SK-N-SH (cell line): ENCODE measurements around the gene HSD17B1. TPM values are rescaled to one million over a fixed set of nuclear protein-coding genes. Genes with fewer than 3 reads are reported as not detected.
A peak's percentile ranks its signal among the peaks of the same experiment; 100 is the strongest.

Source experiments
- CTCF ChIA-PET: fragments of 300-600, 350-600 bp; formaldehyde crosslinking; extraction: SDS; loops from one replicate; lab custom pipeline; 2021; lab: Yijun Ruan, JAX
- POLR2A ChIA-PET: fragments of 350-600 bp; sonication (Branson Sonifier 250); formaldehyde crosslinking; extraction: SDS; loops from one replicate; lab custom pipeline; 2020; ENCODE audit warnings: antibody characterized with exemption, inconsistent platforms; lab: Yijun Ruan, JAX
- DNase-seq: peaks from one replicate; pipeline ENCODE4 v3.0.0; 2012
- H2AFZ ChIP-seq: fragments of 200-600 bp; sonication (generic); 2 replicates; pipeline ENCODE4 v1.8.1; 2016; ENCODE audit warnings: antibody characterized with exemption, mild to moderate bottlenecking, low read depth
- H3F3A ChIP-seq: fragments of 200-600 bp; sonication (generic); replicated peaks from 2 replicates; pipeline ENCODE3; 2016; ENCODE audit warnings: antibody characterized with exemption, mild to moderate bottlenecking; ENCODE audit not compliant: insufficient read depth
- H3K27ac ChIP-seq, 2 experiments: fragments of 200-500 bp in 1 of 2; fragments of 200-600 bp in 1 of 2; sonication (Bioruptor generic) in 1 of 2; sonication (generic), shearing (Covaris generic) in 1 of 2; 2 replicates each; pipeline versions ENCODE4 v1.5.1 to v1.6.1; 2014 to 2016; ENCODE audit warnings: low read depth in 2 of 2, inconsistent platforms in 1 of 2, low read length in 1 of 2, mild to moderate bottlenecking in 1 of 2, mixed read lengths in 1 of 2
- H3K27me3 ChIP-seq: fragments of 200-600 bp; sonication (generic), shearing (Covaris generic); 2 replicates; pipeline ENCODE4 v1.6.1; 2016; ENCODE audit warnings: mixed run types; ENCODE audit not compliant: insufficient read depth
- H3K36me3 ChIP-seq, 2 experiments: fragments of 200-500 bp in 1 of 2; fragments of 200-600 bp in 1 of 2; sonication (Bioruptor generic) in 1 of 2; sonication (generic) in 1 of 2; replicated peaks in 1 of 2; 2 replicates each; pipeline versions ENCODE3 to v1.5.1; 2014 to 2016; ENCODE audit warnings: low read length in 1 of 2, mild to moderate bottlenecking in 1 of 2; ENCODE audit not compliant: insufficient read depth in 2 of 2, control insufficient read depth in 1 of 2
- H3K4me1 ChIP-seq, 2 experiments: fragments of 200-500 bp in 1 of 2; fragments of 200-600 bp in 1 of 2; sonication (Bioruptor generic) in 1 of 2; sonication (generic), shearing (Covaris generic) in 1 of 2; 2 replicates each; pipeline versions ENCODE4 v1.5.1 to v1.6.1; 2014 to 2016; ENCODE audit warnings: low read depth in 1 of 2, low read length in 1 of 2, mixed run types in 1 of 2; ENCODE audit not compliant: insufficient read depth in 2 of 2, control insufficient read depth in 1 of 2
- H3K4me2 ChIP-seq: fragments of 200-600 bp; sonication (generic), shearing (Covaris generic); 2 replicates; pipeline ENCODE4 v1.6.1; 2017; ENCODE audit warnings: mixed run types
- H3K4me3 ChIP-seq, 2 experiments: fragments of 200-500 bp in 1 of 2; fragments of 200-600 bp in 1 of 2; sonication (Bioruptor generic) in 1 of 2; sonication (generic), shearing (Covaris generic) in 1 of 2; 2 replicates each; pipeline versions ENCODE4 v1.5.1 to v1.8.1; 2014 to 2016; ENCODE audit warnings: low read depth in 2 of 2, inconsistent platforms in 1 of 2, low read length in 1 of 2, mild to moderate bottlenecking in 1 of 2, mixed read lengths in 1 of 2, moderate library complexity in 1 of 2
- H3K79me2 ChIP-seq: fragments of 200-600 bp; sonication (generic); 2 replicates; pipeline ENCODE4 v1.8.1; 2017; ENCODE audit warnings: mild to moderate bottlenecking; ENCODE audit not compliant: insufficient read depth
- H3K9ac ChIP-seq: fragments of 200-600 bp; sonication (generic); 2 replicates; pipeline ENCODE4 v1.6.1; 2017; ENCODE audit warnings: mixed run types
- H3K9me2 ChIP-seq: fragments of 200-600 bp; sonication (generic); 2 replicates; pipeline ENCODE4 v1.6.1; 2017; ENCODE audit warnings: mixed run types
- H3K9me3 ChIP-seq: fragments of 200-600 bp; sonication (generic); 2 replicates; pipeline ENCODE4 v1.6.1; 2017; ENCODE audit warnings: mixed run types, mild to moderate bottlenecking, moderate library complexity
- H4K20me1 ChIP-seq: fragments of 200-600 bp; sonication (generic); 2 replicates; pipeline ENCODE4 v1.6.1; 2017; ENCODE audit warnings: mild to moderate bottlenecking, mixed run types; ENCODE audit not compliant: insufficient read depth
- ELF1 ChIP-seq: IDR thresholded peaks from 2 replicates; pipeline ENCODE4 v1.4.0; 2012
- EP300 ChIP-seq, 2 experiments: IDR thresholded peaks; 2 replicates each; pipeline versions ENCODE4 v1.4.0 to v1.6.1; 2012; ENCODE audit warnings: borderline replicate concordance in 1 of 2, low read depth in 1 of 2, low read length in 1 of 2
- FOXJ3 ChIP-seq: sonication (generic); formaldehyde crosslinking; IDR thresholded peaks from 2 replicates; pipeline ENCODE4 v1.5.1; 2020; ENCODE audit warnings: mild to moderate bottlenecking, missing genetic modification reagents
- FOXM1 ChIP-seq: IDR thresholded peaks from 2 replicates; pipeline ENCODE4 v1.4.0; 2012; ENCODE audit warnings: low read depth, mild to moderate bottlenecking
- GABPA ChIP-seq: IDR thresholded peaks from 2 replicates; pipeline ENCODE4 v1.4.0; 2012; ENCODE audit warnings: low read depth, mild to moderate bottlenecking
- JUND ChIP-seq: IDR thresholded peaks from 2 replicates; pipeline ENCODE4 v1.4.0; 2012
- MAX ChIP-seq: IDR thresholded peaks from 2 replicates; pipeline ENCODE4 v1.4.0; 2012; ENCODE audit warnings: low read depth
- MEF2A ChIP-seq: IDR thresholded peaks from 2 replicates; pipeline ENCODE4 v1.4.0; 2012; ENCODE audit warnings: low read depth, borderline replicate concordance
- NRF1 ChIP-seq: IDR thresholded peaks from 2 replicates; pipeline ENCODE4 v1.6.1; 2012; ENCODE audit warnings: low read depth, mild to moderate bottlenecking, low read length
- RAD21 ChIP-seq: IDR thresholded peaks from 2 replicates; pipeline ENCODE4 v1.6.1; 2012; ENCODE audit warnings: mild to moderate bottlenecking, low read length
- REST ChIP-seq: IDR thresholded peaks from 2 replicates; pipeline ENCODE4 v1.6.1; 2012; ENCODE audit warnings: mild to moderate bottlenecking, low read depth, low read length, moderate library complexity
- RFX5 ChIP-seq: IDR thresholded peaks from 2 replicates; pipeline ENCODE4 v1.6.1; 2012; ENCODE audit warnings: mild to moderate bottlenecking, improper control_type of control experiment, low read length
- RXRA ChIP-seq: IDR thresholded peaks from 2 replicates; pipeline ENCODE4 v1.4.0; 2012; ENCODE audit warnings: low read depth, mild to moderate bottlenecking, borderline replicate concordance
- SIN3A ChIP-seq: IDR thresholded peaks from 2 replicates; pipeline ENCODE4 v1.6.1; 2012; ENCODE audit warnings: low read depth, mild to moderate bottlenecking, low read length, moderate library complexity, borderline replicate concordance
- SMC3 ChIP-seq: IDR thresholded peaks from 2 replicates; pipeline ENCODE4 v1.6.1; 2012; ENCODE audit warnings: low read depth, low read length, improper control_type of control experiment
- TCF12 ChIP-seq: IDR thresholded peaks from 2 replicates; pipeline ENCODE4 v1.4.0; 2012
- TEAD4 ChIP-seq: IDR thresholded peaks from 2 replicates; pipeline ENCODE4 v1.4.0; 2012; ENCODE audit warnings: mild to moderate bottlenecking, borderline replicate concordance; ENCODE audit not compliant: insufficient read depth
- USF2 ChIP-seq: fragments of 150-350 bp; IDR thresholded peaks from 2 replicates; pipeline ENCODE4 v1.6.1; 2017; ENCODE audit warnings: antibody characterized with exemption, low read length, low read depth, borderline replicate concordance
- ZBTB33 ChIP-seq: IDR thresholded peaks from 2 replicates; pipeline ENCODE4 v1.4.0; 2012; ENCODE audit warnings: low read depth, borderline replicate concordance
- WGBS: methylation state at CpG from one replicate; pipeline ENCODE4 v1.1.6; 2017; ENCODE audit warnings: low lambda C conversion rate; 5-methylcytosine and 5-hydroxymethylcytosine counted together
- polyA plus RNA-seq, 3 experiments: library from polyadenylated mRNA; depleted of rRNA; stranded (reverse); fragments of >200 nt; gene quantifications; 2 replicates each; pipeline ENCODE4 v1.2.3, GENCODE V29; 2012
- TF ChIP-seq, protein P1 (sequence below): IDR thresholded peaks from 2 replicates; pipeline ENCODE4; 2012

HSD17B1 gene
- polyA plus RNA-seq, 1 of the 3 experiments (the other 2 are of a cell fraction) = 1.3 TPM

DNA sequence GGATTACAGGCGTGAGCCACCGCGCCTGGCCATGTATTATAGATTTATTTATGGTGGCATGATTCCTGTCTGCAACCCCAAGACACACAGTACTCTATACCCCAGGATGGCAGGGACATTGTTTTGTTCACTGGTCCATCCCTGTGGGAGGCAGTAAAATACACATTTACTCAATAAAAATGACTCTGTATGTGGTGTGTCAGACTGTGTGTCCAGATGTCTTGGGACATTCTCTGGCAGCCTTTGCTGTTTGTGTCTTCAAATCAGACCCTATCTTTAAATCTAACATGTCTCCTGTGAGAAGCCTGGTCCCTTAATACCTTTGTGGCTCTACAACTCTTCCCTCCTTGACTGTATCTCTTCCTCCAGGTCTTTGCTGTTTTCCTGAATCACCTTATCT, 7.5 kb downstream of the HSD17B1 start:
- H3K4me1 ChIP-seq = peaks cover 0 to 25% of the 10 kb centered on the region in 2 experiments; a peak in 2 of 4 replicates
- DNase-seq = no peak
- no peaks in the 10 kb centered on the region for H3K9me3 ChIP-seq
- no peak for TF ChIP-seq TEAD4
- no peak for TF ChIP-seq RXRA
- TF ChIP-seq ZBTB33 = no peak
- no peak for TF ChIP-seq RFX5
- peaks cover 22% of the 10 kb centered on the region for H3F3A ChIP-seq
- H3K4me2 ChIP-seq = peak overlapping the region; percentile 7; the same call in 1 of the 2 replicates
- ChIA-PET POLR2A (no interaction called here), CTCF (interaction anchor here (1.8 kb wide), 1 partner anchor 17 kb away, joined by 5 read pairs; the partner anchor contains the start of gene PSMC3IP)
- no peaks in the 10 kb centered on the region for H3K9me2 ChIP-seq
- no peak overlapping the region for H2AFZ ChIP-seq
- H3K27me3 ChIP-seq = no peaks in the 10 kb centered on the region
- H4K20me1 ChIP-seq = no peaks in the 10 kb centered on the region
- H3K79me2 ChIP-seq = peaks cover 54% of the 10 kb centered on the region
- H3K36me3 ChIP-seq = peaks cover 8 to 19% of the 10 kb centered on the region in 2 experiments
- 97% methylated on average over 3 of the region's 3 CpGs for WGBS
- H3K9ac ChIP-seq = no peak overlapping the region
- no peak overlapping the region for H3K4me3 ChIP-seq
- no peak overlapping the region for H3K27ac ChIP-seq

GRCh38 chr17:42561897-42562387, 9.2 kb downstream of the HSD17B1 start, which contains the start of gene COASY:
TSS of gene COASY (plus strand) at chr17:42562148. CDS start at chr17:42562623, 475 bp downstream.
- Histone ChIP-seq H2AFZ (peak within 1 kb of the TSS; percentile 86), H3K27me3 (no peaks in the 10 kb centered on the region), H3K4me2 (peak within 1 kb of the TSS; percentile 98), H3F3A (peaks cover 27% of the 10 kb centered on the region), H3K9me3 (no peaks in the 10 kb centered on the region), H3K9ac (peak within 1 kb of the TSS; percentile 86), H3K9me2 (no peaks in the 10 kb centered on the region), H3K27ac (peak within 1 kb of the TSS; percentile 73 to 87), H3K4me1 (peaks cover 4 to 30% of the 10 kb centered on the region in 2 experiments; a peak in 3 of 4 replicates), H3K79me2 (peaks cover 49% of the 10 kb centered on the region), H3K4me3 (peak within 1 kb of the TSS; percentile 78 to 98), H3K36me3 (peaks cover 13 to 30% of the 10 kb centered on the region in 2 experiments), H4K20me1 (no peaks in the 10 kb centered on the region)
- ChIA-PET POLR2A (interaction anchor here (0.8 kb wide), 1 partner anchor 30 kb away, joined by 3 read pairs; no protein-coding TSS in a partner anchor), CTCF (interaction anchor here (1.0 kb wide), 1 partner anchor 118 kb away, joined by 3 read pairs; no protein-coding TSS in a partner anchor)
- peak; percentile 99 for DNase-seq
- 0% methylated on average over 6 of the region's 26 CpGs for whole genome bisulfite sequencing
- TF ChIP-seq JUND (no peak), MEF2A (no peak), MAX (peak; percentile 87), TCF12 (peak; percentile 21; the same call in 1 of the 2 replicates), FOXM1 (no peak), REST (peak; percentile 62; the same call in 1 of the 2 replicates), TEAD4 (no peak), RAD21 (no peak), FOXJ3 (CRISPR knock-in tag) (no peak), USF2 (no peak), SMC3 (no peak), GABPA (peak; percentile 92), NRF1 (no peak), RFX5 (no peak), ELF1 (peak; percentile 96), EP300 (IDR thresholded peaks at IDR 0.05; ENCODE audit: borderline replicate concordance in 1 of 2, low read depth in 1 of 2, low read length in 1 of 2) (no peak), SIN3A (peak; percentile 99)
- TF ChIP-seq, protein P1, sequence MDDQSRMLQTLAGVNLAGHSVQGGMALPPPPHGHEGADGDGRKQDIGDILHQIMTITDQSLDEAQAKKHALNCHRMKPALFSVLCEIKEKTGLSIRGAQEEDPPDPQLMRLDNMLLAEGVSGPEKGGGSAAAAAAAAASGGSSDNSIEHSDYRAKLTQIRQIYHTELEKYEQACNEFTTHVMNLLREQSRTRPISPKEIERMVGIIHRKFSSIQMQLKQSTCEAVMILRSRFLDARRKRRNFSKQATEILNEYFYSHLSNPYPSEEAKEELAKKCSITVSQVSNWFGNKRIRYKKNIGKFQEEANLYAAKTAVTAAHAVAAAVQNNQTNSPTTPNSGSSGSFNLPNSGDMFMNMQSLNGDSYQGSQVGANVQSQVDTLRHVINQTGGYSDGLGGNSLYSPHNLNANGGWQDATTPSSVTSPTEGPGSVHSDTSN = 0 out of 2 replicates have a peak, but pooled peaks have one; percentile 22
